ENCODE measurements around the gene UGP2.

GRCh38 chr2:63840081-63840784 lies 1.5 kb upstream of the UGP2 start:
- TF ChIP-seq POLR2A (IDR thresholded peaks at IDR 0.05; ENCODE audit: low read length) = no peak
- TF ChIP-seq GATA1 (IDR thresholded peaks at IDR 0.05; ENCODE audit: low read depth, low read length) = no peak

Data from erythroblast (primary cell).